ENCODE results near the gene ADCY1.

The ADCY1 gene

DNA sequence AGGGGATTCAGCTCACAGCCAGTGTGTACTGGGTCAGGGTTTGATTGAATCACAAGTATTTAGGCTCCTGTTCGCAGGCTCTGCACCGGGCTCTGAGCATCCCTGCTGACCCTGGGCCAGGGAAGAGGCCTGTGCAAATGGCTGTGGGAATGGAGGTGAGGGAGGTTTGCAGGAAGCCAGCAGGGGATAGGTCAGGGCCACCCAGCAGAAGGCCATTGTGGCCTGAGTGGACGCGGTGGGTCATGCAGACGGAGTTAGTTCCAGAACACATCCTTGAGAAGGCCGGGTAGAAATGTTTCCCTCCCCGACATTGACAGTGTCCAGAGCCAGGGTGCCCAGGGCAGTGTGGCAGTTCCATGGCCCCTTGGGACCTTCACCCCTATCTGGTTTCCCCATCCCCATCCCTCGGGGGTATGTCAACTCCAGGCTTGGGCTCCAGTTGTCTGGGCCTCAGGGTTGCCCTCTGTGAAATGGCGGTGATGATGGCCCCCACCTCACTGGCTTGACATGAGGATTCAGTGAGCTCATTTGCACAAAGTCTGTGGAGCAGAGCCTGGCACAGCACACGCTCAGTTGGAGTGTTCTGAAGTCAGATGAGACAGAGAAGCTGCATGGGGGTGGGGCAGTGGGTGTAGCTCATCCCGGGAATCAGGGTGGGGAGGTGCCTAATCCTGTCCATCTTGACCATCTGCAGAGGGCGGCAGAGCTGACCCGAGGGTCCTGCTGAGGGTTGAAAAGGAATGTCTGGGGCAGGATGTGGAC lies 107.6 kb downstream of the ADCY1 start:
- no peak for DNase-seq

DNA sequence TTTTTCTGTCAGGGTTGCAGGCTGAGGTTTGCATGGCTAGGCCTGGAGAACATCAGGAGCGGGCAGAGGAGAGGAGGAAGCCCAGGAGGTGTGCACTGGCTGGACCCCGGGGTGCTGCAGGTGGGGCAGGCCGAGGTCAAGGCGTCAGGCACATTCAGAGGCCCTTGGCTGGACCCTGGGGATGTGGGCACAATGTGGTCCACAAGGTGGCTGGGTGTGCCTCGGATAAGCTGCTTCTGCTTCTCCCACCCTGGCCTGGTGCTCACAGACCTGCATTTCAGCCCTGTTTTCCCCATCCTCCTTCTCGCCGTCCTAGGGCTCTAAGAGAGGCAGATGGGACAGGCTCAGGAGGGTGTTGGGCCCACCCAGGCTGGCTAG lies 108.2 kb downstream of the ADCY1 start:
- DNase-seq: no peak

DNA sequence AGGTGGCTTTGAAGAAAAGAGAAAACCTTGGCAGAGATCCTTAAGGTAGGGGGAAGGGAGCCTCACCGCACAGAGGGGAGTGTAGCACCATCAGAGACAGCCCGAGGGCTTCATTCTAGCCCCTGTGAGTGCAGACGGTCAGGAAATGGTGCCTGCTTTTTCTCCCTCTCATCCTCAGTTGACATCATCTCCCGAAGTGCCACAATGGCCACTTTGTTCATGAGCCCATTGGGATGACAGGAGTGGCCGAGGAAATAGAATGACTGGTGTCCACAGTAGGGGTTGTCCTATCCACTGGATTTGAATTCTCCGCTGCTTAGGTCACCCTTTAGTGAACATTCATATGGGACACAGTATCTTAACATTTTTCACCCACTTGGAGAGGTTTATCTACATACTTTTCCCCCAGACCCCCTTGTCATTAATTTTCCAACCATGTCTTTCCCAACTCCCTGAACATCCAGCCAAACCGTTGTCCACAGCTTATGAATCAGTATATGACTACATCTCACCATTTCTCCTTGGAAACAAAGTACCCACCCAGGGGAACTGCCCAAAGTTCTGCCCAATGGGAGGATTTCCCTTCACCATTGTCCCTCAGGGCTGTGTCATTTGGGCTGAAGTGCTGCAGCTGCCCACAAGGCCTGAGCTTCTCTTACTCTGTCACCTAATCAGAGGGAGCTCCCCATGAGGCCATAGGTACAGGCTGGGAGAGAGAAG lies 108.8 kb downstream of the ADCY1 start:
- DNase-seq: no peak

DNA sequence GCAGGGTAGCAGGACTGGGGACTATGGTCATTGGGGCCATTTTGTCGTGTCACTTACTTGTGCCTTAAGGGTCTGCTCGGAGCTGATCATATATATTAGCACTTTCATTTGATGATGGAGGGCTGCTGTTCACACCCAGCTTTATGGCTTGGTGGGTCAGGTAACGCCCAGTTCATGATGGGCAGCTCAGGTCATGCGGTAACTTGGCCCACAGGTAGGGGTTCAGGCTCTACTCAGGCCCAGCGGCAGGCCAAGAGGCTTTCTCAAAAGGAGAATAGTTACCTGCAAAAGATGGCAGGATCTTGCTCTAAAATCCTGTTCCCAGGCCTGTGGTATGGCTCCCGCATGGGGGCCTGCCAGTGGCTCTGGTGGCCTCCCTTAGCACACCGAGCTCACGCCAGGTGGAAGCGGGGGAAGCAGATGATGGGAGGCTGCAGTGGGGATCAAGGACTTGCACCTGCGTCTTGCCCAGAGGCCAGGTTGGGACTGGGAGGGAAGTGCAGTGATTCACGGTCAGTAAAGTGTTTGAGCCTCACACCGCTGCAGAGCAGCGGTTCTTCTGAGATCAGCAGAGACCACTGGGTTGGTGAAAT lies 109.5 kb downstream of the ADCY1 start:
- no peak for DNase-seq

DNA sequence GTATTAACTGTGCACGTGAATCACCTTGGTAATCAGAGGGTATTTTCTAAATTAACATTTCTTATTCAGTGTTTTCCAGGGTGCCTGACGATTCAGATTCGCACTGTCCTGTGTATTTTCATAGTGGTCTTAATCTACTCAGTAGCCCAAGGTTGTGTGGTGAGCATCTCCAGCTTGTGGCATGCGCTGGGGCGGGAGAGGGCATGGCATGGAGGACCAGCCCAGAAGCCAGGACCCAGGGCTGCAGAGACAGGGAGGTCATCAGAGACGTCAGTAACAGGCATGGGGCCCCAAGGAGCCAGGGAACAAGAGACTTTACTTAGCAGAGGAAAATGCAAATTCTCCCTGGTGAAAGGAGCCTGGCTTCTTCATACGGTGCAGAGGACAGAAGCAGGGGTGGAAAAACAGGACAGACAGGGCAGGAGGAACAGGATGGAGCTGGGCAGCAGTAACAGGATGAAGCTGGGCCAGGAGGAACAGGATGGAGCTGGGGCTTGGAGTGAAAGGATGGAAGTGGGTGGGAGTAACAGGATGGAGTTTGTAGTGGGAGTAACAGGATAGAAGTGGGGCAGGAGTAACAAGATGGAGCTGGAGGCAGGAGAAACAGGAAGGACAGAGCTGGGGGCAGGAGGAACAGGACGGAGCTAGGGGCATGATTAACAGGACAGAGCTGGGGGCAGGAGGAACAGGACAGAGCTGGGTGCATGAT lies 110.9 kb downstream of the ADCY1 start:
- no peak for DNase-seq

DNA sequence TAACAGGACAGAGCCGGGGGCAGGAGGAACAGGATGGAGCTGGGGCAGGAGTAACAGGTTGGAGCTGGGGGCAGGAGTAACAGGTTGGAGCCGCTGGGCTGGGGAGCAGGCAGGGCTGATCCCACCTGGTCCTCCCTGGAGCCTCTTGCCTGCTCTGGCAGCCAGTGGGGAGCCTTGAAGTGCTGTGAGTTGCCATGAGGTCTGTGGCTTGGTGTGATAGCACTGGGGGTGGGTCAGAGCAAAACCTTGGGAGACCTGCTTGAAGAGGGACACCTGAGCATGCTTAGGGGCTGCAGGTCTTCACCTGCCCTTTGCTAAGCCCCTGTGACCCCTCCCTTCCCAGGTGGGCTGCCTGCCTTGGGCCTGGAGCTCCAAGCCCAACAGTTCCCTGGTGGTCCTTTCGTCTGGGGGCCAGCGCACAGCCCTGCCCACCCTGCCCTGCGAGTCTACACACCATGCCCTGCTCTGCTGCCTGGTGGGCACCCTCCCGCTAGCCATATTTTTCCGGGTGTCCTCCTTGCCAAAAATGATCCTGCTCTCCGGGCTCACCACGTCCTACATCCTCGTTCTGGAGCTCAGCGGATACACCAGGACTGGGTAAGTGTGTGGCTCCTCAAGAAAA lies 111.6 kb downstream of the ADCY1 start:
- no peak for DNase-seq

DNA sequence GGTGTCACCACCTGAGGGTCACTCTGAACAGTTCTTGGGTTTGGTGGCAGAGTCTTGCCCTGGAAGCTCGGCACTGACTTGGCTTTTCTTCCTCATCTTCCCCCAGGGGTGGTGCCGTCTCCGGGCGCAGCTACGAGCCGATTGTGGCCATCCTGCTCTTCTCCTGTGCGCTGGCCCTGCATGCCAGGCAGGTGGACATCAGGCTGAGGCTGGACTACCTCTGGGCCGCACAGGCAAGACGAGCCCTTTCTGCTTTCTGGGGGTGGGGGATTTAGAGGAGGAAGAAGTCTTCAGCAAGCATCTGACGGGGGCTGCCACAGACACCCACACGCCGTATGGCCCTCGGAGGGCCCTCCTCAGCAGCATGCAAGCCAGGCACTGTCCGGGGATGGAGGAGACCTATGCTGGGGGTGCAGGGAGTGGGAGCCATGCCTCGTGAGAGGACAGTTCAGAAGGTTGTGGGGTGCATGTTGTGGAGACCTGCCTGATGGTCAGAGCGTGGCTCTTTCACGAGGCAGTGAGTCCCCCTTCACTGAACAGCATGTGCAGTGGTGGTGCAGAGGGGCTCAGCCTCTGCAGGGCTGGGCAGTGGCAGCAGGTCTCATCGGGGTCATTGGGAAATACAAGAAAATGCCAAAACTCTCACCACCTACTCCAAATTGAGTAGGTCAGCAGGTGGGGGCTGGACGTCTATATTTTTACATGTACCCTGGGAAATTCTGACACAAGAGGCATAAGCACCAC lies 112.4 kb downstream of the ADCY1 start:
- no peak for DNase-seq

DNA sequence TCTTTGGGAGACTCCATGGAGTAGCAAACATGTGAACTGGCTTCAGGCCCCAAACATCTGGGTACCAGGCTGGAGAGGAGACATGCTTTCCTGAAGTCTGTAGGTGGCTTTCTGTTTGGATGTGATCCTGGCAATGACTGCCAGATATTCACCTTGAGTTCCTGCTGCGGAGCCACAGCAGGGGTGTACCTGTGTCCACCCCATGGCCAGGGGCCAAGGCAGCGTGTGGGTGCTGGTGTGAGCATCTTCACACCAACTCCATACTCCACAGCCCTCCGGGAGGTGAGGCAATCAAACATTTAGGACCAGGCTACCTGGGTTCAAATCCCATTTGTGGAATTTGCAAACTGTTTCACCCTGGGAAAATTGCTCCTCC lies 113.0 kb downstream of the ADCY1 start:
- DNase-seq: no peak

DNA sequence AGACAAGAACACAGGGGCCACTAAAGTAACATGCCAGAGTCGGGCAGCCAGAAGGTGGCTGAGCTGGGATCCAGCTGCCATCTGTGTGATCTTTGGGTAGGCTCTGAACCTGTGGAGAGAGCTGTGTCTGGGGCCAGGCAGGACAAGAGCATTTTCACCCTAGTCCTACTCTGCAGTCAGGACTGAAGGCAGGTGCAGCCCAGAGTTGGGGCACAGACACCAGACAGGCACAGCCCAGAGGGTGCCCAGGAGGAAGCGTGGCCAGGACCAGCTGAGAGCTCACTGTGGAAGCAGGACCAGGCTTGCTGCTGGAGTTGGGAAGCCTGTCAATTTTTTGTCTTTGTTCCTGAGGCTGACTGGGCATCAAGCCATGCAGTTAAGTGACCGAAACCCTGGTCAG lies 113.6 kb downstream of the ADCY1 start:
- no peak for DNase-seq

DNA sequence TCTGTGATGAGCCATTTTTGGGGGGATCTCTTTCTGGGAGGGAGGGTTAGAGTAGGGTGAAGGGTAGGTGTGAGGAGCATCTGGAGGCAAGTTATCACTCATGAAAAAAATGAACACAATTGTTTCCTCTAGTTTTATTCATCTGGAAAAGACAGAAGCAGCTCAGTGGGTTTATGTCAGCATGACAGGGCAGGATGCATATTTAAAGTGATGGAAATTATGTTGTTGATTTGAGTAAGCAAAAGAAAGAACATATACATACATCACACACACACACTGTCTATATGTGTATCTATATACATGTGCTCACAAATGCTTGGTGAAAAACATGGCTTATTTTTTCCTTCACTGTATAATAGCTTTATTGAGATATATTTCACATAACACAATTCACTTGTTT lies 114.2 kb downstream of the ADCY1 start:
- no peak for DNase-seq

GRCh38 chr7:45689011-45689796 lies 115.0 kb downstream of the ADCY1 start:
- no peak for DNase-seq

DNA sequence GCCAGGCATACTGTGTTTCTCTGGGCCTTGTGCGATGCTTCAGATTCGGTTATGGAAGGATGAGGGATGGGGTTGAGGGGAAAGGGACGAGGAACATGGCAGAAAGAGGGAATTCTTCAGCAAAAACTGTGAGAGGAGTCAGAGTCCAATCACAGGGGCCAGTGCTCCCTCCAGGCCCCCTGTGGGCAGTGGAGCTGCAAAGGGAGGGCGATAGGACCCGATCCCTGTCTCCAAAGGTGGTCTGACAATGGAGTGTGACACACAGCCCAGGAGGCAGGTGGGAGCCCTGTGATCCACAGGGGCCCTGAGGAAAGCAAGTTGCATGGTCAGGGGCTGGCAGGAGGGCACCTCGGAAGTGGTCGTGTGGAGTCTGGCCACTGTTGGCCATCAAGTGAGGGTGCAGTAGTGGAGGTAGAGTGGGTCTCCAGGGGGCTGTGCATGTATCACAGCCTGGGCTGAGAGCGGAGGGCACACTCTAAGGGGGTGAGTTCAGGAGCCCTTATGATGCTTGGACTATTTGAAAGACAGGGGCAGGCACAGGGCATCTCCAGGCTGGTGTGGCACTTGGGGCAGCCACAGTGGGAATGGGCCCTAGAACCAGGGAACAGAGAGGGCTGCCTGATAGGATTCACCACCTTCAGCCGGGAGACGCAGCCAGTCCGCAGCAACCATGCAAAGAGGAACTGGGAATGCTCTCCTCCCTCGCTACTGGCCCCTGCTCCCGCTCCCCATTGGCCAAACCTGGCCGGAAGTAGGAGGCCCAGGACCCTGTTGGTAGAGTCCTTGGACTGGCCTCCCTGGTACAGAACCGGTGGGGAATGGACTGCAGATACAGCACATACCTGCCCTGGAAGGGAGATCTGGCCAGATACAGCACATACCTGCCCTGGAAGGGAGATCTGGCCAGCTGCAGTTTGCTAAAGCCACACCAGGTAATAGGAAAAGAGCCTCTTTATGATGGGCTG lies 115.9 kb downstream of the ADCY1 start:
- no peak for DNase-seq

GRCh38 chr7:45690762-45691150 lies 116.6 kb downstream of the ADCY1 start:
- DNase-seq: no peak

GRCh38 chr7:45691155-45691656 lies 117.0 kb downstream of the ADCY1 start:
- no peak for DNase-seq

DNA sequence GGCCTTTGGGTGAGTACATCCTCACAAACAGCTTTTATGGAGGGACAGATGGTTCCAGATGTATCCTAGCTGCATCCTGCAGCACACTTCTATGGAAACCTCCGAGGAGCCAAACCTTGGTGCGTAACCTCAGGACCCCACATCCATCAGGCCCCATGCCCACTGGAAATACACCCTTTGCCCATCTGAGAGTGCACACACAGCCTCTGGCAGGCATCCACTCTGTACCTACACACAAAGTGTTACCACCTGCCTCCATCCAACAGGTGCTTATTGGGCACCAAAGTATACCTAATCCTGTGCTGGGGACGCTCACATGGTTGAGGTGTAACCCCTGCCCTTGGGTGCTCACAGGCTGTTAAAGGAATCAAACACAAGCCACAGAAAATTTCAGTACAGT lies 117.9 kb downstream of the ADCY1 start:
- no peak for DNase-seq

DNA sequence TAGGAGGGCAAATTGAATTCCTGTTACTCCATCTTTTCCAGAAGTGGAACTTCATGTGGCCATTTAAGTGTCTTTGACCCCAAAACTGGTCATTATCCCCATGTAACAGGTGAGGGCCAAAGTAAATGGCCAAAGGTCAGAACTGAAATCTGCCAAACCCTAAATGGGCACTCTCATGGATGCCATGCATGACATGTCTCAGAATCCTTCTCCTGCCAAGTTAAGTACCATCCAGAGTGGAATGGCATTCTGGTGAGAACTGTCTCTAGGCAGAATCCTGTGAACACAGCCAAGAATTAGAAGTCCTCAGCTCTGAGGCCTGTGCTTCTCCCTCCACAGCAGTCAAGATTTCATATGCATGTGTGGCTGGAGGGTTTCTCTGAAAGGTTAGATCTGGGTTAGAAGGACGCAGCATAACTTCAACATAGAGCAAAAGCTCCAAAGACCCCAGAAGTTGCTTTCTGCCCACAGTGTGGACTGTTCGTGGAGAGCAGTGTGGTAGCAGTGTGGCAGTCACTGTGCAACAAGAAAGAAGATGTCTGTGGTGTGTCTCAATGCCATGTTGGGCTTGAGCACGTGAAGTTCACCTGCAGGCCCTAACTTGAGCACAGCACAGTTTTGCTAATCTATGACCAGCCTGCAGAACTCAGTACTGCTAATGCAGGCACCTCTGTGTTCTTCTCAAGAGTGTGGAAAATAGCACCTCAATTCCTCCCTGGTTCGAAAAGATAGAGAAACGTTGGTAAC lies 121.3 kb downstream of the ADCY1 start:
- DNase-seq: no peak

DNA sequence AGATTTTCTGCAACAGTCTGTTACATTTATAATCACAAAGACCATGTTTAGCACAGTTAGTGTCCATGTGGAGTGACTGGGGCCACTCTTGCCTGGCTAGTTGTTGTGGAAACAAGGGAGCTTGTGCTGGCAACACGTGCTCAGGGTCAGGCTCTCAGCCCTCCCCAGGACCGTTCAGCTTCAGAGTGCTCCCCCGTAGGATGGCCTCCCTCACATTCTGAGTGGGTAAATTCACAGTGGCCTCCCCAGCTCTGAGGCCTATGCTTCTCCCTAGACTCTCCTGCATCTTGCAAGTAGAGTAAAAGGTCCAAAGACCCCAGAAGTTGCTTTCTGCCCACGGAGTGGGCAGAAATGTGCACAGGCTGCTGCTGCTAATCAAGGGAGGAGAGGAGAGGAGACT lies 122.3 kb downstream of the ADCY1 start:
- DNase-seq: no peak

- DNase-seq: no peak
These were observed 123.5 kb downstream of the ADCY1 start for GRCh38 chr7:45697576-45698136.

Measured in hippocampal formation (tissue), 2 donors.